ENCODE measurements around the gene PBX3. TPM values are rescaled to one million over a fixed set of nuclear protein-coding genes. Genes with fewer than 3 reads are reported as not detected.

PBX3 gene
- total and polyA plus RNA-seq, 2 donors (not counting 1 experiment from before 2014, with no cell fraction given): 15.5 to 39.0 TPM

DNA sequence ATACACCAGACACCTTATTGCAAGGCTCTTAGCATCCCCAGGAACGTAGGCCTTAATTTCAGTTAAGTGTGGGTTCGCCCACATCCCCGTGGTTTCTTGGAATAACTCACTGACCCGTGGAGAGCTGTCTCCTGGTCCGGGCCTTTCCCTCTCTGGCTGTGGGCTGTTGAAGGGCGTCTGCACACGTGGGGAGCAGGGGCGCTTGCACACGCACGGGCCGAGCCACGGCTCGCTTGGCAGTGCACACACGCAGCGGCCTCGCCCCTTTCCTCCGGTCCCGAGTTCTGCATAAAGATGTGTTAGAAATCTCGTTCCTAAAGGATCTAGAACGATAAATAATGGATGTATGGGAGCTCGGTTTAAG, 141.9 kb downstream of the PBX3 start:
- CTCF ChIA-PET: no interaction called here
- peak overlapping the region; percentile 40 to 73 (median 55) for H3K4me3 ChIP-seq (ENCODE audit: control extremely low read depth in 1 of 5, extremely low read depth in 1 of 5, insufficient read depth in 1 of 5, low read depth in 2 of 5, low read length in 4 of 5)
- peaks cover 13% of the 10 kb centered on the region for H4K20me1 ChIP-seq (ENCODE audit: control insufficient read depth, insufficient read depth, low read length, poor library complexity, severe bottlenecking)
- peak overlapping the region; percentile 65 for H3K9ac ChIP-seq (ENCODE audit: low read length)
- Mint-ChIP-seq H3K4me3 (peak overlapping the region; percentile 86), H3K27me3 (no peaks in the 10 kb centered on the region), H3K4me1 (peaks cover 25% of the 10 kb centered on the region), H3K27ac (peak overlapping the region; percentile 4), H3K9me3 (ENCODE audit: insufficient read depth) (no peaks in the 10 kb centered on the region)
- WGBS (ENCODE audit: insufficient coverage): 18% methylated on average over 21 of the region's 21 CpGs
- intact Hi-C loops (cut with micrococcal nuclease): loop anchor here (5.0 kb wide), 2 partner anchors 67 to 142 kb away; partner anchors contain the start of gene PBX3
- no peaks in the 10 kb centered on the region for H3K36me3 ChIP-seq (replicated peaks in 1 of 2; ENCODE audit: control extremely low read depth in 1 of 2, control insufficient read depth in 1 of 2, extremely low read depth in 1 of 2, insufficient read depth in 2 of 2, low read length in 1 of 2)
- POLR2A ChIA-PET: no interaction called here
- H3K4me1 ChIP-seq (ENCODE audit: control insufficient read depth in 2 of 2, insufficient read depth in 2 of 2, low read length in 2 of 2): peaks cover 10 to 11% of the 10 kb centered on the region in 2 donors
- H3K4me2 ChIP-seq (replicated peaks; ENCODE audit: low read depth, low read length, poor library complexity, severe bottlenecking): peak overlapping the region; percentile 82
- peaks cover 18% of the 10 kb centered on the region for H3K79me2 ChIP-seq (ENCODE audit: control insufficient read depth, insufficient read depth, low read length)
- DNase-seq: no peak
- H3K27me3 ChIP-seq (replicated peaks in 1 of 4; ENCODE audit: control extremely low read depth in 1 of 4, control insufficient read depth in 3 of 4, insufficient read depth in 4 of 4, low read length in 3 of 4): peaks cover 0 to 13% (median 0%) of the 10 kb centered on the region in 4 experiments
- H3K9me3 ChIP-seq (ENCODE audit: control extremely low read depth in 1 of 3, control insufficient read depth in 2 of 3, insufficient read depth in 1 of 3, low read length in 2 of 3): no peaks in the 10 kb centered on the region
- no peak for TF ChIP-seq EZH2 (IDR thresholded peaks at IDR 0.05; ENCODE audit: borderline replicate concordance, insufficient read depth, low read depth, low read length, poor library complexity, severe bottlenecking)
- TF ChIP-seq, protein P1, sequence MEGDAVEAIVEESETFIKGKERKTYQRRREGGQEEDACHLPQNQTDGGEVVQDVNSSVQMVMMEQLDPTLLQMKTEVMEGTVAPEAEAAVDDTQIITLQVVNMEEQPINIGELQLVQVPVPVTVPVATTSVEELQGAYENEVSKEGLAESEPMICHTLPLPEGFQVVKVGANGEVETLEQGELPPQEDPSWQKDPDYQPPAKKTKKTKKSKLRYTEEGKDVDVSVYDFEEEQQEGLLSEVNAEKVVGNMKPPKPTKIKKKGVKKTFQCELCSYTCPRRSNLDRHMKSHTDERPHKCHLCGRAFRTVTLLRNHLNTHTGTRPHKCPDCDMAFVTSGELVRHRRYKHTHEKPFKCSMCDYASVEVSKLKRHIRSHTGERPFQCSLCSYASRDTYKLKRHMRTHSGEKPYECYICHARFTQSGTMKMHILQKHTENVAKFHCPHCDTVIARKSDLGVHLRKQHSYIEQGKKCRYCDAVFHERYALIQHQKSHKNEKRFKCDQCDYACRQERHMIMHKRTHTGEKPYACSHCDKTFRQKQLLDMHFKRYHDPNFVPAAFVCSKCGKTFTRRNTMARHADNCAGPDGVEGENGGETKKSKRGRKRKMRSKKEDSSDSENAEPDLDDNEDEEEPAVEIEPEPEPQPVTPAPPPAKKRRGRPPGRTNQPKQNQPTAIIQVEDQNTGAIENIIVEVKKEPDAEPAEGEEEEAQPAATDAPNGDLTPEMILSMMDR (IDR thresholded peaks at IDR 0.05): no peak
- peak overlapping the region; percentile 68 for H2AFZ ChIP-seq (ENCODE audit: insufficient read depth, low read depth, low read length, poor library complexity, severe bottlenecking)
- no peak overlapping the region for H3K27ac ChIP-seq (ENCODE audit: low read length in 2 of 2)
- ATAC-seq (ENCODE audit: low read depth): peak; percentile 56

DNA sequence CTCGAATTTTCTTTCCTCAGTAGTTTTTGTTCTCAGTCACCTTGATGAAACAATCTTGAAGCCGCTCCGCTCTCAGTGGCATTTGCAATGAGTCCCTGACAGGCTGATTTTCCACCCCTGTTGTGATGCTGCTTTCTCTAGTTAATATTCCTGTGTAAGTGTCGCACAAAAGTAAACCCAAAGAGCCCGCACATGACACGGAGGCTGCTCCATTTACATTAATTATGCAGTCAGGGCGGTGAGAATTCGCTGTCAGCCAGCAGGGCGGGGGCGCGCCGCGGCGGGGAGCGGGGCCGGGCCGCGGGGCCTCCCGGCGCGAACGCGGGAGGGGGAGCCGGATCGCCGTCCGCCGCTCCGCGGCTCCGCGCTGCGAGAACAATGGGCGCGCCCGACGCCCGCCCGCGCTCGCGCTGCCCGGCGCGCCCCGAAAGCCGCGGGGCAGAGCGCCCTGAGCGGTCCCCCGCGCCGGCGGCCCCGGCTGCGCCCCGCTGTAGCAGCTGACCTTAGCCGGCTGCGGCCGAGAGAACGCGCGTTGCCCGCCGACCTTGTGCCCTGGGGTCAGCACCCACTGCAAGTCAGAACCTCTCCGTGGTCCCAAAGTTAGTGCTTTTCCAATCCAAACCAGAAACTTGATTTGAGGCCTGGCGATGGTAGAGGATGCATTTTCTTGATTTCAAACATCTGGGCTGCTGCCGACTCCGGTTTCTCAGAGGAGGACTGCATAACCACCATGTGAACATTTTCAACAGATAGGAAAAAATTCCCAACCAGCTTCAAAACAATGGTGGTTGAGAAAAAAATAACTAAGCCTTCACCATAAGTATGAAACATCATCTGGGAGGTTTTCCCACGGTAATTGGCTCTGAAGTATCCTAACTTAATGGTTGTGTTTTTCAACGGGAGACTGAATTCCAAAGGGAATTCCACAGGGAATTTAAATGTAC, 142.6 kb downstream of the PBX3 start:
- CTCF ChIA-PET: no interaction called here
- Histone ChIP-seq H3K79me2 (ENCODE audit: control insufficient read depth, insufficient read depth, low read length) (peaks cover 18% of the 10 kb centered on the region), H3K4me1 (ENCODE audit: control insufficient read depth in 2 of 2, insufficient read depth in 2 of 2, low read length in 2 of 2) (peaks cover 10 to 11% of the 10 kb centered on the region in 2 donors), H2AFZ (ENCODE audit: insufficient read depth, low read depth, low read length, poor library complexity, severe bottlenecking) (peak overlapping the region; percentile 68), H3K27me3 (replicated peaks in 1 of 4; ENCODE audit: control extremely low read depth in 1 of 4, control insufficient read depth in 3 of 4, insufficient read depth in 4 of 4, low read length in 3 of 4) (peaks cover 0 to 13% (median 0%) of the 10 kb centered on the region in 4 experiments), H3K4me3 (ENCODE audit: control extremely low read depth in 1 of 5, extremely low read depth in 1 of 5, insufficient read depth in 1 of 5, low read depth in 2 of 5, low read length in 4 of 5) (peak overlapping the region; percentile 40 to 73 (median 59)), H3K27ac (ENCODE audit: low read length in 2 of 2) (no peak overlapping the region), H3K9ac (ENCODE audit: low read length) (peak overlapping the region; percentile 65), H3K9me3 (ENCODE audit: control extremely low read depth in 1 of 3, control insufficient read depth in 2 of 3, insufficient read depth in 1 of 3, low read length in 2 of 3) (no peaks in the 10 kb centered on the region), H3K36me3 (replicated peaks in 1 of 2; ENCODE audit: control extremely low read depth in 1 of 2, control insufficient read depth in 1 of 2, extremely low read depth in 1 of 2, insufficient read depth in 2 of 2, low read length in 1 of 2) (no peaks in the 10 kb centered on the region), H3K4me2 (replicated peaks; ENCODE audit: low read depth, low read length, poor library complexity, severe bottlenecking) (peak overlapping the region; percentile 82), H4K20me1 (ENCODE audit: control insufficient read depth, insufficient read depth, low read length, poor library complexity, severe bottlenecking) (peaks cover 13% of the 10 kb centered on the region)
- POLR2A ChIA-PET: no interaction called here
- Mint-ChIP-seq H3K27ac (peak overlapping the region; percentile 4), H3K4me1 (peaks cover 24% of the 10 kb centered on the region), H3K4me3 (peak overlapping the region; percentile 86), H3K27me3 (no peaks in the 10 kb centered on the region), H3K9me3 (ENCODE audit: insufficient read depth) (no peaks in the 10 kb centered on the region)
- DNase-seq (peak; percentile 69), ATAC-seq (ENCODE audit: low read depth) (peak; percentile 81)
- TF ChIP-seq, protein P1 (IDR thresholded peaks at IDR 0.05): no peak
- no peak for TF ChIP-seq EZH2 (IDR thresholded peaks at IDR 0.05; ENCODE audit: borderline replicate concordance, insufficient read depth, low read depth, low read length, poor library complexity, severe bottlenecking)
- under 1% methylated on average over 65 of the region's 71 CpGs for WGBS (ENCODE audit: insufficient coverage)
- intact Hi-C loops (cut with micrococcal nuclease): loop anchor here (5.0 kb wide), 2 partner anchors 67 to 142 kb away; partner anchors contain the start of gene PBX3

Data from B cell (primary cell).